ENCODE results near the gene CD3E. TPM values are rescaled to one million over a fixed set of nuclear protein-coding genes. Genes with fewer than 3 reads are reported as not detected.

Gene CD3E
- total RNA-seq, result 8.0 TPM

DNA sequence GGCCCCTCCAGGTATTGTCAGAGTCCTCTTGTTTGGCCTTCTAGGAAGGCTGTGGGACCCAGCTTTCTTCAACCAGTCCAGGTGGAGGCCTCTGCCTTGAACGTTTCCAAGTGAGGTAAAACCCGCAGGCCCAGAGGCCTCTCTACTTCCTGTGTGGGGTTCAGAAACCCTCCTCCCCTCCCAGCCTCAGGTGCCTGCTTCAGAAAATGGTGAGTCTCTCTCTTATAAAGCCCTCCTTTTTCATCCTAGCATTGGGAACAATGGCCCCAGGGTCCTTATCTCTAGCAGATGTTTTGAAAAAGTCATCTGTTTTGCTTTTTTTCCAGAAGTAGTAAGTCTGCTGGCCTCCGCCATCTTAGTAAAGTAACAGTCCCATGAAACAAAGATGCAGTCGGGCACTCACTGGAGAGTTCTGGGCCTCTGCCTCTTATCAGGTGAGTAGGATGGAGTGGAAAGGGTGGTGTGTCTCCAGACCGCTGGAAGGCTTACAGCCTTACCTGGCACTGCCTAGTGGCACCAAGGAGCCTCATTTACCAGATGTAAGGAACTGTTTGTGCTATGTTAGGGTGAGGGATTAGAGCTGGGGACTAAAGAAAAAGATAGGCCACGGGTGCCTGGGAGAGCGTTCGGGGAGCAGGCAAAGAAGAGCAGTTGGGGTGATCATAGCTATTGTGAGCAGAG, at the start of gene CD3E:
Gene CD3E, plus strand, starts transcription at position 163 of the 681 bp plus-strand sequence. Its CDS starts 223 bp downstream, at position 386.
- no peak for DNase-seq (ENCODE audit: low spot score)

DNA sequence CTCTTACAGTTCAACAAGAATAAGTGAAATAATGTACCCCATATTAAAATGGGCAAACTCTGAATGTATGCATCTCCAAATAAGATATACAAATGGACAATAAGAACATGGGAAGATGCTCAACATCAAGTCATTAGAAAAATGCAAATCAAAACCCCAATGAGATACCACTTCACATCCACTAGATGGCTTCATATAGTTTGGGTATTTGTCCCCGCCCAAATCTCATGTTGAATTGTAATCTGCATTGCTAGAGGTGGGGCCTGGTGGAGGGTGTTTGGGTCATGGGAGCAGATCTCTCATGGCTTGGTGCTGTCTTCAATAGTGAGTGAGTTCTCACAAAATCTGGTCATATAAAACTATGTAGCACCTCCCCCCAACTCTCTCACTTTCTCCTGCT, 46.1 kb upstream of the CD3E start:
- no peak for DNase-seq (ENCODE audit: low spot score)

DNA sequence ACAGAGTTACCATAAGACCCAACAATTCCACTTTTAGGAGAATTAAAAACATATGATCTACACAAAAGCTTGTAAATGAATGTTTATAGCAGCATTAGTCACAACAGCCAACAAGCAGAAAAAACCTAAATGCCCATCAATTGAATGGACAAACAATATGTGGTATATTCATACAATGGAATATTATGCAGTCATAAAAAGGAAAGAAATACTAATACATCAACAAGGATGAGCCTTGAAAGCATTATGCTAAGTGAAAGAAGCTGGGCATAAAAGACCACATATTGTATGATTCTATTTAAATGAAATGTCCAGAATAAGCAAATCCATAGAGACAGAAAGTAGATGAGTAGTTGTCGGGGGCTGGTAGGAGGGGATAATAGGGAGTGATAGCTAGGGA, 45.4 kb upstream of the CD3E start:
- no peak for DNase-seq (ENCODE audit: low spot score)

DNA sequence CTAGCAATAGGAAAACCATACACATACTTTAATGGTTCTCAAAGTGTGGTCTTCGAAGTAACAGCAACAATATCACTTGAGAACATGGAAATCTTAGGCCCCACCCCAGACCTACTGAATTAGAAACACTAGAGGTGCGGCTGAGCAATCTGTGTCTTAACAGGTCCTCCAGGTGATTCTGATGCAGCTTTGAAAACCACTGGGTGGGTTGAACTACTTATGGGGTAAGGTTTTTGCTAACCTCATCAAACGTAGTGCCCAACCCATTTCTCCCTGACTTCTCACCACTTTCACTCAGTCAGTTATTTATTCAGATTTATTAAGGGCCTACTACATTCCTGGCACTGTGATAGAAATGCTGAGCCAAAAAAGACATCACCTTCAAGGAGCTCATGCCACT, 44.2 kb upstream of the CD3E start:
- no peak for DNase-seq (ENCODE audit: low spot score)

DNA sequence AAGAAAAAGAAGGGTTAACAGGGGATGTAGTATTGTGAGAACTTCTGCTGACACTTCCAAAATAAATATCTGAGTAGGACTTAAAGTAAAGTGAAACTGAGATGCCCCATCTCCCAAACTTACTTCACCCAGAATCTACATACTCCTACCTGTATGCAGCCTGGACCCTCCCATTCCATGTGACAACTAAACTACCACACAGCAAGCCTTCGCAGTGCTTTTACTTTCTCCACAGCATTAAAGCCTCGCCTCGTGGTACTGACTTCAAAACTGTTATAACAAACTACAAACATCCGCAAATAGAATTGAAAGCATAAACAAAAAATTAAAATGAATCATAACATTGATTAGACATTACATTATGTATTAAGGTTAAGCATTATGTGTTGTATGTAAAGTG, 41.4 kb upstream of the CD3E start:
- no peak for DNase-seq (ENCODE audit: low spot score)

DNA sequence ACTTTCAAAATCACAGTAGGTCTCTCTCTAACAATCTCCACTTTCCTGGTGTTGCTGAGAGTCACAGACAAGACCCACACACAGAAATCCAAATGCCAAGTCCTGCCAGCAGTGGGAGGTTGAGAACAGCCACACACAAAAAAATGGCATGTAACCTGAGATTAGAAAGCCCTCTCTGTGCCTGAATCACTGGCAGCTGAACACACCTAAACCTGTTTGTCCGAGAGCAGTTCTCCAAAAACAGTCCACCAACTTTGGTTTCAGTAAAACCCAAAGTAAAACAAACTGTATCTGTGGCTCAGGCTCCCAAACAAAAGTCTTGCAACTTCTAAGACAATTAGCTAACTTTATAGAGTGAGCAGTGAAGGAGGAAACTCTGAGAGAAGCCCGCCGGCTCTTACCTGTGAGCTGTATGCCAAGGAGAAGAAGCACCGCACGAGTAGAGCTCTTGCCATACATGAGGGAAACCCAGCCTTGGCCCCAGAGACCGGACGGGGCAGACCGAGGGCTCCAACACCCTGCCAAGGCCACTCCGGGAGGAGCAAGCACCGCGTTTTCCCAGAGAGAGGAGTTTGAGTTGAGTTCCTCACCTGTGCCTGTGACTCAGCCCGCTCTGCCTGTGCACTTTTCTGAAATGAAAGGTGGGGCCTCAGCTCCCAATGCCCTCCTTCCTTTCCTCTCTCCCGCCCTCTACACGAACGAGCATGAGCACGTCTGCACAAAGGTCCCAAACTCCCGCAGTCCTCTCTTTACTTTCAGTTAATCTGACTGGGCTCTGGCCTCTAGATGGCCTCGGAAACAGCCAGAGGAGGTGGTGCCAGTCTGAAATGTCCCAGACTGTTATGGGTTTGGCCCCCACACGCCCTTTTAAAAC, 40.6 kb upstream of the CD3E start, which contains the start of gene MPZL2:
Gene MPZL2, minus strand, starts transcription at position 603 of the 874 bp plus-strand sequence. Its CDS starts 144 bp downstream, at position 459.
- peak; percentile 89 for DNase-seq (ENCODE audit: low spot score)

DNA sequence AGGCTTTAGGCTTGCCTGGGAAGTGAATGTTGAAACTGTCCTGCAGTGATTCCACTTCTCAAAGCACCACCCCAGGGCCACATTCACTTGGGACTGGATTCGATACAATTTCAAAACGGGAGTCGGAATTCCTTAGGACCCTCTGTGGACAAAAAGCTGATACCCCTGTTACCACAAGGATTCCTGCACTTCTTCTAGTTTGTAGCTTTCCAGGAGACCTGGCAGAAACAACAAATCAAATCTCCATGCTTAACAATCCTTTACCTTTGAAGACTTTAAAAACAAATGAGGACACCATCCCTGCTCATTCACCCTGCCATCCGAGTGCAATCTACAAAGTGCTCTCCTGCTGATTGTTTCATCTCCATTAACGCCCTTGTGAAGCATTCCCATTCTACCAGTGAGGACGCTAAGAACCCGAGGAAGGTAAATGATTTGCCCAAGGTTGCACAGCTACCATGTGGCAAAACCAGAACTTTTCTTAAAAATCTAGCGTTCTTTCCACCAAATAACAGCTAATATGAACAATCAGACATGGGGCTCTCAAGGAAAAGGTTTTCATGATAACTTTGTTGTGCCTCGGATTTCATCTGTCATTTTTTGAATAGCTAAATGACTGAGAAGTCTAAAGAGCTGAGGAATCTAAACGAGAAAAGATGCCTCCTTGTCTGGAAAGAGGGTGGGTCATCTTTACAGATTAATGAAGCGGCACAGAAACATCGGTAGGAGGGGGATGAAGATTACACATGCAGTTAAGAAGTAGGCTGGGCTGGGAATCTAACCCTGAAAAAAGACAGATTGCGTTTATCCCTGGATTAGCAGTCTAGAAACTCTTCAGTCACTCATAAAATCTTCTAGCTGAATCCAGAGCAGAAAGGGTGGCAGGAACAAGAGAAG, 39.7 kb upstream of the CD3E start:
- DNase-seq (ENCODE audit: low spot score), result no peak

DNA sequence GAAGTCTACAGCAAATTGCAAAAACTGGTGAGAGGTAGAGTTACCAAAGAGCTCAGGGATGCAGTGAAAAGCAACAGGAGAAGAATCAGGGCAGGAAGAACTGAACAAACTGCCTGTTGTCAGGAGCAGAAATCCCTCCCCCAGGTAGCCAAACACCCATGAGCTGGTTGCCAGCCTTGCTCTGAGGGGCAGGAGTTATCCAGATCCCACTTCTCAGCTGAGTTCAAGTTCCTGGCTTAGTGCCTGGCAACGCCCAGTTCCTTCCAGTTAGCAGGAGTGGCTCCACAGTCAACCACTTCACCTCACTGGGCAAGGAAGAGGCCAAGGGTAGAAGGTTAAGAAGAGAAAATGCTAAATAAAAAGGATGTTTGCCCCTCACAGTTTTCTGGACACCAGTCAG, 38.6 kb upstream of the CD3E start:
- peak; percentile 78 for DNase-seq (ENCODE audit: low spot score)

DNA sequence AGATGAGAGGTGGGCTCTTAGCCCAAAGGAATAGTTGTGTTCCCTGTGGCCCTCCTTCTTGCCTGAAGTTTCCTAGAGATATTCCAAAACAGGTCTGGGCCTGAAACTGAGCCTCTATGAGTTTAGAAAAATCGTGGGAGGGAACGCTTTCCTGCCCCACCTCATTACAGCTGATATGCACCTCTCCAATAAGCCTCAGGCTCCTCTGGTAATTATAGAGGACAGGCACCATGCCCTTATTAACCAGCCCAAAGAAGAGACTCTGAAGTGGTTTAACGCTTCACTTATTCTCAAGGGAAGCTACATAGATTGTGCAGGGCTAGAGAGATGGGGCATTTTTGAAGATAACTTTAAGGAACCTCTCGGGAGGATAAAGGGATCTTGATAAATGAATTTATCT, 37.0 kb upstream of the CD3E start:
- DNase-seq (ENCODE audit: low spot score), result no peak

DNA sequence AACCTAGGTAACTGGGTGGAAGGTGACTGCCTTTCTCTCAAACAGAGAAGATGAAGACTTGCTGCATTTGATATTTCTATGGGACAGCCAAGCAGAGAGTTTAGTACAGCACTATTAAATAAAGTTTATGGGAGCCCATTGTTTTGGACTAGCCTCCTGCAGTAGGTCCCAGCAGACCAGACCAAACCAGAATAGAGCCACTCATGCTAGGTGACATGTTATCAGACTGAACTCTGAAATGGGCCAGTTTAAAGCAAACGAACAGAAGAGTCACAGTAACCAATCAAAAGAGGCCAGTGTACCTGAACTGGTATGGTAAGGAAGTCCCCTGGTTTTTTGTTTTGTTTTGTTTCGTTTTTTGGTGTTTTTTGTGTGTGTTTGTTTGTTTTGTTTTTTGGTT, 32.5 kb upstream of the CD3E start:
- no peak for DNase-seq (ENCODE audit: low spot score)

DNA sequence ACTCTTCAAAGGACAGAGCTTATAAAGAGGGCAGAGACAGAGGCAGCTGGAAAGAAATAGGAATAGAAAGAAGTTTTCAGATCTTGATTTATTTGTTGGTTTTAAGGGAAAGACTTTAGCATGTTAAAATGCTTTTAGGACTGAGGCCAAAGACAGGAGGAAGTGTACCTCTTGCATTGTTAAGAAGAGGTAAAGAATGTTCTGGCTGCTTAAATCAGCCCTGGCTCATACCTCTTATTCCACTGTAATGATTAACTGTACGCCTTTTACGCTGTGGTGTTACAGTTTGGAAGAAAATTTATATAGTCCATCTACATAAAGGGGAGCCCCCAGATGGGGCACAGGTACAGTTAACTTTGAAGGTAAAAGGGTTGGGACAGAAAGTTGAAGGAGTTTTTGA, 30.3 kb upstream of the CD3E start:
- DNase-seq (ENCODE audit: low spot score), result no peak

DNA sequence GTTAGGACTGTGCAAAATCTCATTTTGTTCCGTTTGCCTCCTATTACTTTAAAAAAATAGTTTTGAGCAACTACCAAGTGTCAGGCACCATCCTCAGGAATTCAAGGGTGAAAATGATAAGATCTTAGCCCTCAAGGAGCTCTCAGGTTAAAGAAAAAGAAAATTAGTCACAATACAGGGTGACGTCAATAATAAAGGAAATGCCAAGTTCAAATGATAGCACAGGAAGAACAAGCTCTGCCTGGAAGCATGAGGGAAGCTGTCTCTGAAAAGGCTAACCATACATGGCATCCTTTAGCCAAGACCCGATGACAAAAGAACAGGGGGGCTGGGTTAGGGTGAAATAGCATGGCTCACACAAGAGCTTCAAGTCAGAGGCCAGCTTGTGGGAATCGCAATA, 29.4 kb upstream of the CD3E start:
- DNase-seq (ENCODE audit: low spot score), result no peak

DNA sequence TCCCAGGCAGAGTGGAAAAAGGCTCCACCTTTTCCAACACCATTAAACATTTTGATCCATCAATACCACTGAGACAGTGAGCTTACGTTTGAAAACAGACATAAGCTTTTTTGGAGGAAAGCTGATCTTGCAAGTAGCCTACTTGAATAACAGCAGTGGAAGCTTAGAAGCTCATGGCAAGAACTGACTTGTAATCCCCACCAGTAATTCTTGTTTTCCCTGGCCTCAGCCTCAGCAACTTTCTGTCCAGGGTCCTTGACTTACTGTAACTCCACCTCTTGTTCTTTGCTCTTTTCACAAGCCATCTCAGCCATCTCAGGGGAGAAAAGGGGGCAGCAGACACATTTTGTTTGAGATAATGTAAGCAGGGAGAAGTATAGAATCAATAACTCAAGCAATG, 28.1 kb upstream of the CD3E start:
- peak; percentile 59 for DNase-seq (ENCODE audit: low spot score)

DNA sequence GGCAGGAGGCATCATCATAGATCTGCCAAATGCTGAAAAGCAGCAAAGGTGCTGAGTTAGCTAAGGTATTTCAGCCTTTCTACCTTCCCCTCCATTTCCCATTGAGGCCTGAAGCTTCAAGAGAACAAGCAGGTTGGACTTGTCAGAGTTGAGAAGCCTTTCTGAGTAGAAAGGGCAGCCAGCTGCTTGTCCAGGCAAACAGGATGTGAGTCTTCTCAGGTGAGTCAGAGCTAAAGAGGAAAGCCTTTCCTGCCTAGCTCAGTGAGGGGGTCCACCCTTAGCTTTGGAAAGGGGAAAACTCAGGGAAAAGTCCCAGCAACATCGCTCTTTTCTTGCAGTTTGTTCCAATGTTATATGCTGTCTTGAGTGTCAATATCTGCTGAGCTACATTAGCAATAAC, 27.2 kb upstream of the CD3E start:
- DNase-seq (ENCODE audit: low spot score), result peak; percentile 67

DNA sequence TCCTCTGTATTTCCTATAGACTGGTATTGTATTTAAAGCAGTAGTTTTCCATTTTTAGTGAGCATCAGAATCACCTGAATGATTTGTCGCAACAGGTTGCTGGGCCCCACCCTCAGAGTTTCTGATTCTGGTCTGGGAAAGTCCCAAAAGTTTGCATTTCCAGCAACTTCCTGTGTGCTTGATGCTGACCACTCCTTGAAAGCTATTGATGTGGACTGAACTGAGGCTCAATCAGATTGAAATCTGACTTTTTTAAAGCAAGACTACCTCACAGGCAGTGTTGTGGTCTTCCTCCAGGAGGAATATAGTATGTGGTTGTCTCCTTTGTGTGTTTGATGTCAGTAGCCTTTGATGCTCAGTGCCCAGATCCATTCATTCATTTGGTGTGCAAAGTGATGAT, 23.2 kb upstream of the CD3E start:
- DNase-seq (ENCODE audit: low spot score), result peak; percentile 58

DNA sequence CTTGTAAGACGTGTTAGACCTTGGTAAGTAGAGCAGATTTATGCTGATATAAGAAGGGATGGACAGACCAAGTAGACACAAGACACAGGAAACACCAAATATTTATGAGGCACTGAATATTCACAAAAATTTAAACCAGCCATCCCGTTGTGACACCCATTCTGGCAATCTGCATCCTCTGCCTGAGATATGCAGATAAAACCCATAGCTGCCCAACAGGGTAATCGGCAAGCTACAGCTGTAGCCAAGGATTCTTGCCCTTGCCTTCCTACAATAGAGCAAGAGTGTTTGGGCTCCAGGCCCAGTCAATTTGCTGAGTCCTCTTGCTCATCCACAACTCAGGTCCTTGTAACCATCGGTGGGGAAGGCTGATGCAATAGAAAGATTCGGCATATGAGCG, 21.9 kb upstream of the CD3E start:
- no peak for DNase-seq (ENCODE audit: low spot score)

DNA sequence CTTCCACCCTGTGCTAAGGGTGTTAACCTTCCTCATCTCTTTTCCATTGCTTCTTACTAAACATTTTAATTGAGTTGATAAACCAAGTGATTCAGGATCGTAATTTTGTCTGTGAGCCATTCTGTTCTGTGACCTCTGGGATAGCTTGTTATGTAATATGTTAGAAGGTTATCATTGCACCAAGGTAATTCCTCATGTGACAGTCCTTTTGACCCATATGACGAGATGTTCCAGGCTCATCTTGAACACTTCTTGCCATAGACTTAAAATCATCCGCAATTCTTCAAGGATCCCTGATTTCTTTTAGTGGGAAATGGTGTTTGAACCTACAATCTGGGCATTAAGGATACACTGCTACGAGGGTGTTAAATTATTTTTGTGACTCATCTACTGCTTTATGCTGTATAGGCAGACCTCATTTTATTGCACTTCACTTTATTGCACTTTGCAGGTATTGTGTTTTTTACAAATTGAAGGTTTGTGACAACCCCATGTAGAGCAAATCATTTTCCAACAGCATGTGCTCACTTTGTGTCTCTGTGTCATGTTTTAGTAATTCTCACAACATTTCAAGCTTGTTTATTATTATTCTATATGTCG, 21.4 kb upstream of the CD3E start:
- DNase-seq (ENCODE audit: low spot score), result no peak

DNA sequence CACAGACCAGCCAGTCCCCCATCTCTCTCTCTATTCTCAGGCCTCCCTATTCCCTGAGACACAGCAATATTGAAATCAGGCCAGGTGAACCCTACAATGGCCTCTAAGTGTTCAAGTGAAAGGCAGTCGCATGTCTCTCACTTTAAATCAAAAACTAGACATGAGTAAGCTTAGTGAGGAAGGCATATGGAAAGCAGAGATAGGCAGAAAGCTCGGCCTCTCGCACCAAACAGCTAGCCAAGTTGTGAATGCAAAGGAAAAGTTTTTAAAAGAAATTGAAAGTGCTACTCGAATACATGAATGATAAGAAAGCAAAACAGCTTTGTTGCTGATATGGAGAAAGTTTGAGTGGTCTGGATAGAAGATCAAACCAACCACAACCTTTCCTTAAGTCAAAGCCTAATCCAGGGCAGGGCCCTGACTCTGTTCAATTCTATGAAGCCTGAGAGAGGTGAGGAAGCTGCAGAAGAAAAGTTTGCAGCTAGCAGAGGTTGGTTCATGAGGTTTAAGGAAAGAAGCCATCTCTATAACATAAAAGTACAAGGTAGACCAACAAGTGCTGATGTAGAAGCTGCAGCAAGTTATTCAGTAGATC, 20.7 kb upstream of the CD3E start:
- no peak for DNase-seq (ENCODE audit: low spot score)

DNA sequence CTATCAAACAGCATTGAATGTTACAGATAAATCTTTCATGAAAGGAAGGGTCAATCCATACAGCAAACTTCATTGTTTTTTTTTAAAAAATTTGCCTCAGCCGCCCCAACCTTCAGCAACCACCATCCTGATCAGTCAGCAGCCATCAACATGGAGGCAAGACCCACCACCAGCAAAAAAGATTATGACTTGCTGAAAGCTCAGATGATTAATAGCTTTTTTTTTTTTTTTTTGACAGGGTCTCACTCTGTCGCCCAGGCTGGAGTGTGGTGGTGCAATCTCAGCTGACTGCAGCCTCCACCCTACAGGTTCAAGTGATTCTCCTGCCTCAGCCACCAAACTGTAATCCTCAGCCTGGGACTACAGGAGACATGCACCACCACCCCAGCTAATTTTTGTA, 18.0 kb upstream of the CD3E start:
- DNase-seq (ENCODE audit: low spot score), result no peak

DNA sequence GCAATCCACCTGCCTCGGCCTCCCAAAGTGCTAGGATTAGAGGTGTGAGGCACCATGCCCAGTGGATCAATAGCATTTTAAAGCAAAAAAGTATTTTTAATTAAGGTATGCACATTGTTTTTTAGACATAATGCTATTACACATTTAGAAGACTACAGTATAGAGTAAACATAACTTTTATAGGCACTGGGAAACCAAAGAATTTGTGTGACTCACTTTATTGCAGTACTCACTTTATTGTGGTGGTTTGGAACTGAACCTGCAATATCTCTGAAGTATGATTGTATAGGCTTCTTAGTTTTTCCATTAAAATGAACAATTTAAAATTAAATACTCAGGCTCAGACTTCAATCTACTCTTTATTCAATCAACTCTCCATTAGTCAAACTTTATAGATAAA, 17.5 kb upstream of the CD3E start:
- no peak for DNase-seq (ENCODE audit: low spot score)

DNA sequence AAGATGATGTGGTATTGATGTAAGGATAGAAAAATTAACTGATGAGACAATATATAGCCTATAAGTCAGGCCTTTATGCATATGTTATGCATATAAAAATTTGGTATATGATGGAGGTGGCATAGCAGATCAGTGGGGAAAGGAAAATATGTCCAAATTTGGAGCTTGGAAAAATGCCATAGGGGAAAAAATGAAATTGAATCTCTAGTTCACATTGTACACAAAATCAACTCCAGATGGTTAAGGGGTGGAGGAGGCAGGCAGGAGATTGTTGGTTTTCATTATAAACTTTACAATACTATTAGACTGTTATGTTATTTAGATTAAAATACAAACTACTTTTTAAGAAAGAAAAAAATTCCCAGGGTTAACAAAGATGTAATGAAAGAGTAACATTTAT, 15.1 kb upstream of the CD3E start:
- no peak for DNase-seq (ENCODE audit: low spot score)

All from ureter (tissue), 1 donor.